ENCODE results near the gene E2F2.
"Not testable (repeated sequence)": the region's sequence is repeated elsewhere in the genome, so short reads cannot be mapped to it uniquely, and the experiment has no call there.

E2F2 gene

DNA sequence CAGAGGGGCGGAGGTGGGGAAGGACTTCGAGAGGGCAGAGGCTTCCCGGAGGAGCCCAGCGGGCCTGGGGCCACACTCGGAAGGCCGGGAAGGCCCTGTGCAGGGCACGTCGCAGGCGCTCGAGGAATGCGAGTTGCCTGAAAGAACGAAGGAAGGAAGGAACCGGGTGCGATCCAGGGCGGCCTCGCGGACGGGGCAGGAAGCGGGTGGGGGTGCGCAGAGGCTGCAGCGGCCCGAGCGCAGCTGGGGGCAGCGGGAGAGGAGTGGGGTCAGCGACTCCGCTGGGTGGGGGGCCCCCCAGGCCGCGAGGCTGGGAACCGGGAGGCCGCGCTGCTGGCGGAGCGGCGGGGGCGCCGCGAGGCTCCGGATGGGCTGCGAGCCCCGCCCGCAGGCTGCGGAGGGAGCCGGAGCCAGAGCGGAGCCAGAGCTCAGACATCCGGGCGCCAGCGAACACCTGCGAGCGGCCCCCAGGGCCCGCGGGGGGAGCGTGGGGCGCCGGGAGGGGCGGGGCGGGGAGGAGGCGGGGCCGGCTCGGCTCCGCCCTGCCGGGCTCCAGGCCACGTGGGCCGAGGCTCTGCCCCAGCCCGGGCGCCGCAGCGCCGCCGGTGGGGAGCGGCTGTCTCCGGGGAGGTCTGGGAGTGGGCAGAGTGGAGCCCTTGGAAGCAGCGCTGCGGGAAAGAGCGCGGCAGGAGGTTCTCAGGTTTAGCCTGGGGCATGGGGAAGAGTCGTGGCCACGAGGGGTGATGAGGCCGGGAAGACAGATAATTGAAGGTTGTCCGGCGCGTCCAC lies 23.6 kb upstream of the E2F2 start:
- peak; percentile 69 for TF ChIP-seq POLR2AphosphoS5 (IDR thresholded peaks at IDR 0.05; ENCODE audit: low read depth, low read length)
- peak; percentile 77; the same call in 1 of the 2 replicates for TF ChIP-seq POLR2A (IDR thresholded peaks at IDR 0.05; ENCODE audit: low read depth, low read length)
- TF ChIP-seq TAF1 (IDR thresholded peaks at IDR 0.05; ENCODE audit: borderline replicate concordance, low read depth, low read length): peak; percentile 50; the same call in 1 of the 2 replicates
- DNase-seq (ENCODE audit: insufficient read length) (peak; percentile 87), FAIRE-seq (peak; percentile 77)

DNA sequence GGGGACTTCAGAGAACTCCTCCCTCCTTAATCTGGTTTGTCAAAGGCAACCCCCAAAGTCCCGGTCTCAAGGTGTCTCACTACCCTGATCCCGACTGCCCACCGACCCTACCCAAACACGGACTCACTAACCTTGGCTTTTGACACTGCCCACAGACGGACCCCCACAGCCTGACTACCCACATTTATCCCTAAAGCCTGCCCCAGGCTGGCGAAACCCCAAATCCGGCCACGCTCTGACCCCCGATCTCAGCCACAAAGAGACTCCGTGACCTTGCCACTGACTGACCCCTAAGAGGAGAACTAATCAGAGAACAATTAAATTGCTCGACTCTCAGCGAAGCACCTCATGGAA lies 23.1 kb upstream of the E2F2 start:
- no peak for DNase-seq (ENCODE audit: insufficient read length)
- peak; percentile 14 for FAIRE-seq
- no peak for TF ChIP-seq POLR2AphosphoS5 (IDR thresholded peaks at IDR 0.05; ENCODE audit: low read depth, low read length)
- TF ChIP-seq TAF1 (IDR thresholded peaks at IDR 0.05; ENCODE audit: borderline replicate concordance, low read depth, low read length): no peak
- TF ChIP-seq POLR2A (IDR thresholded peaks at IDR 0.05; ENCODE audit: low read depth, low read length): no peak

DNA sequence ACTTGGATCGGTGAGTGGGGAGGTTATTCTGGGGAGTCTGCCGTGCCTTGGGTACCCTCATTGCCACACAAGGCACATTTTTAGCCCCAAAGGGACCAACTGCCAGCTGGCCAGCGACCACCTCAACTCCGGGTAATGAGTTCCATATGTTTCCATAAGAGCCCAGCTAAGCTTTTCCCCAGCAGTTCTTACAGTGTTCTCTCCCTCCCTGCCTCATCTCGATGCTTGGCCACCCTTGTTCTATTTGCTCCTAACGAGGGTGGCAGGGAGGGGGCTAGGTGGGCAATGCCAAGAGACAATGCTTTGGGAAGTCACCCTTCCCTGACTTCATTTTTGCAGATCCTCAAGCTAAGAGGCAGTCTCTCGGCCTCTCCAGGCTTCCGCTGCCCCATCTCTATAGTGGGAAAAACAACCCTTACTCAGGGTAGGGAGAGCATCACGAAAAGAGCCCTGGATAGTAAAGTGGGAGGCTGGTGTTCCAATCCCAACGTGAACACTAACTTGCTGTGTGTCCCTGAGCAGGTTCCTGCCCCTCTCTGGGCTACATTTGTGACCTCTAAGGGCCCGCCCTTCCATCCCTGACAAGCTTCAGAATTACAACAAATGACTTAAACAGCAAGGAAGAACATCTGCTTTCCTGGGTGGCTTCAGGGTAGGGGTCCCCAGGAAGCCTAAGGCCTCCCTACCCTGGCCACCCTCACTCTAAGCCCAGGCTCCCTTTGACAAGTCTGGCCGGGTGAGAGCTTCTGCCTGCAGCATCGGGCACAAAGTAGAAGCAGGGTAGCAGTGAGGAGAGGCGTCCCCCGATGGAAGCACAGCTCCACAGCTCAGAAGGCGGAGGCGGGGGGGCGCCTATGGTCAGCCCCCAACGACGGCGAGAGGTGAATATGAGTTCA lies 22.4 kb upstream of the E2F2 start:
- TF ChIP-seq POLR2A (IDR thresholded peaks at IDR 0.05; ENCODE audit: low read depth, low read length) (no peak), POLR2AphosphoS5 (IDR thresholded peaks at IDR 0.05; ENCODE audit: low read depth, low read length) (no peak), TAF1 (IDR thresholded peaks at IDR 0.05; ENCODE audit: borderline replicate concordance, low read depth, low read length) (no peak)
- no peak for DNase-seq (ENCODE audit: insufficient read length)
- no peak for FAIRE-seq

DNA sequence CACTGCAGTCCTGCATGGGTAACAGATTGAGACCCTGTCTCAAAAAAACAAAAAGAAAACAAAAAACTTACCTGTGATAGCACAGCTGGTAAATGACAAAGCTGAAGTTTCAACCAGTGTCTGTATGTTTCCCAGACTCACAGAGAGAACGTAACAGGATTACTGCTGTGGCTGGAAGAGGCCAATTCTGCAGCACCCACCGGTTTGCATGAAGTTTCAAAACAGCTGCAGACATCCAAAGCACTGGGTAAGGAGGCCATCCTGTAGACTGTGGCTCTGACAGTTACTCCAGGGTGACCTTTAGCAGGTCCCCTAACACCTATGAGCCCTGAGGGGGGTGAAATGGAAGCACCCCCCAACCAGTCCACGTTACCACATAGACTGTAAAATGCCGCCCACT lies 20.8 kb upstream of the E2F2 start:
- no peak for TF ChIP-seq POLR2A (IDR thresholded peaks at IDR 0.05; ENCODE audit: low read depth, low read length)
- no peak for TF ChIP-seq TAF1 (IDR thresholded peaks at IDR 0.05; ENCODE audit: borderline replicate concordance, low read depth, low read length)
- TF ChIP-seq POLR2AphosphoS5 (IDR thresholded peaks at IDR 0.05; ENCODE audit: low read depth, low read length): no peak
- DNase-seq (ENCODE audit: insufficient read length) (no peak), FAIRE-seq (no peak)

DNA sequence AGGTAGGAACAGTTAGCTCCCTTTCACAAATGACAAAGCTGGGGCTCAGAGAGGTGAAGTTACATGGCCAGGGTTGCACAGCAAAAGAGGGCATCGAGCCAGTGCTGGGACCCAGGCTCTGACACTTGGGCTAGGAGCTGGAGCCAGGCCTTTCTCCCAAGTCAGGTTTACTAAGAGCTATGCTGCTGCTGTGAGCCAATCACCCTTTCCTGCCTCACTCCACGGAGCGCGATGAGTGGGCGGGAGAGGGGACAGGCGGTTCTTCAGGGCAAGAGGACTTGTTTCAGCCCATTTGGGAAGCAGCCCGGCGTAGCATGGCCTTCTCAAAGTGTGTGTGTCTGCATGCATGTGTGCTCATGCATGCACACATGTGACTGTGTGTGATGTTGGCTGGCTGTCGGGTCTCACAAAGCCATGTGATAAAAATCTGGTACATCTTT lies 17.7 kb upstream of the E2F2 start:
- FAIRE-seq: peak; percentile 53
- no peak for TF ChIP-seq POLR2AphosphoS5 (IDR thresholded peaks at IDR 0.05; ENCODE audit: low read depth, low read length)
- TF ChIP-seq TAF1 (IDR thresholded peaks at IDR 0.05; ENCODE audit: borderline replicate concordance, low read depth, low read length): no peak
- TF ChIP-seq POLR2A (IDR thresholded peaks at IDR 0.05; ENCODE audit: low read depth, low read length): no peak
- DNase-seq (ENCODE audit: insufficient read length): no peak

DNA sequence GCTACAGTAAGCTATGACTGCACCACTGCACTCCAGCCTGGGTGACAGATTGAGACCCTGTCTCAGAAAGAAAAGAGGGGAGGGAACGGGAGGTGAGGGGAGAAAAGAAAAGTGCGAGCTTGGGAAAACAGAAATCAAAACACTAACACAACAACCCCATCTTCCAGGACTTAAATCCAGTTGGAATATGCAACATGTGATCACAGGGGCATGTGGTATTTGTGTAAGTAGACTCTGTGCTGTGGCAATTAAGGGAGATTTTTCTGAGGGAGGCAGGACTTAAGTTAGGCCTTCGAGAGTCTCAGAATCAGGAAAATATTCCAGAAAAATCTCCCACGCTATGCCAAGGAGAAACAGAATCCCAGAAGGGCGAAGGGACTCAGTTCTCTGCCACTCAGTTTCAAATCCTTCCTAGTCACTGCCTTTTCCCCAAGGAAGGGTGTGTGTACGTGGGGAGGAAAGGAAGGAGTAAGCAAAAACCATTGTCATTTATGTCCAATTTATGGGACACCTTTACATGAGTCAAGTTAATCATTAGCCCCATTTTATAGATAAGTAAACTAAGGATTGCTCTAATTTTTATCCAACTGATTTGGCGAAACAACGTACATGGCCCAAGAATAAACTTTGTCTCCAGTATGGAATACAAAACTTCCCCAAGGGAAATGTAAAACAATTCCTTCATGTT lies 16.0 kb upstream of the E2F2 start:
- TF ChIP-seq POLR2AphosphoS5 (IDR thresholded peaks at IDR 0.05; ENCODE audit: low read depth, low read length) (no peak), TAF1 (IDR thresholded peaks at IDR 0.05; ENCODE audit: borderline replicate concordance, low read depth, low read length) (no peak), POLR2A (IDR thresholded peaks at IDR 0.05; ENCODE audit: low read depth, low read length) (no peak)
- no peak for DNase-seq (ENCODE audit: insufficient read length)
- no peak for FAIRE-seq

DNA sequence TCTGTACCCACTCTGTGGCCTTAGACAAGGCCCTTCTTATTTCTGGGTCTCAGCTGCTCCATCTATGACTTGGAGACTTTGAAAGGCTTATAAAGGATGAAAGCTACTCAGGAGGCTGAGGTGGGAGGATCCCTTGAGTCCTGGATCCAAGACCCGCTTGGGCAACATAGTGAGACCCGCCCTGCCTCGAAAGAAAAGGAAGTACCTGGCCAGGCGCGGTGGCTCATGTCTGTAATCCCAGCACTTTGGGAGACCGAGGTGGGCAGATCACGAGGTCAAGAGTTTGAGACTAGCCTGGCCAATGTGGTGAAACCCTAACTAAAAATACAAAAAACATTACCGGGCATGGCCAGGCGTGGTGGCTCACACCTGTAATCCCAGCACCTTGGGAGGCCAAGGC lies 14.8 kb upstream of the E2F2 start:
- no peak for TF ChIP-seq POLR2AphosphoS5 (IDR thresholded peaks at IDR 0.05; ENCODE audit: low read depth, low read length)
- TF ChIP-seq TAF1 (IDR thresholded peaks at IDR 0.05; ENCODE audit: borderline replicate concordance, low read depth, low read length): no peak
- no peak for TF ChIP-seq POLR2A (IDR thresholded peaks at IDR 0.05; ENCODE audit: low read depth, low read length)
- DNase-seq (ENCODE audit: insufficient read length) (no peak), FAIRE-seq (no peak)

DNA sequence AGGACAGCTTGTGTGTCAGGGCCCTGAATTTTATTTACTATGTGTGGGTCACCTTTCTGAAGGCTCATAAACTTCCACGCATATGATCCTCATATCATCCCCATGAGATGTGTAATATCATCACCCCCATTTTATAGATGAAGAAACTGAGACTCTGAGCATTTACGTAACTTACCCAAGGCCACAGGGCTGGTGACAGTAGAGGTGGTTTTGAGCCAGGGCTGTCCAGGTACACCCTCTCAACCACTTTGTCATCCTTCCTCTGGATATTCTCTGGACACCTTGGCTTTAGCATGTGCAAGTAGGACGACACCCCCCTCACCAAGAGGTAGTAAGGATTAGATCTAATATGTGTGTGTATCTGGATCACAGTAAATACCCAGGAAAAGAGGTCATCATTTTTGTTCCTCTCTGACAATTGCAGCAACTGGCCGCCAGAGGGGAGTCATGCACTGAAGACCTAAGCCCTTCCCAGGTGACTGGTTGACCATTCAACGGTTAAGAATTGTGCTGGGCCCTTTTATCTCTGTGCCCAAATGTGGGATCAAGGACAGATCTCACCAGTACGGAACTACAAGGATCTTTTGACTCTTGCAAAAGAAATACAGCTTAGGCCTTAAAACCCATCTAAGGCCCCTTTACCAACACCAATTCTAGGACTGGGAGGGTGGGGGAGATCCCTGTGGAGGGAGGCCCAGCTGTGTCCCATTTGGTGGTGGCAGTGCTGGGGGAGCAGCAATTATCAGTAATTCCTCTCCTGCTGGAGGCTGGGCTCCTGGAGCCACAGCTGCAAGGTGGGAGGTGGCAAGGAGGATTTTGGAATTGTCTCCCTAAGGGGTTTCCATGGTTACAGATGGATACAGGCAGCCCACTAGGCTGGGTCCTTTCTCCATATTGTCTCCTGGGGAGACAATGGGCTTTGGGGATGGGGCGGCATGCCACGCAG lies 13.7 kb upstream of the E2F2 start:
- TF ChIP-seq POLR2A (IDR thresholded peaks at IDR 0.05; ENCODE audit: low read depth, low read length) (no peak), TAF1 (IDR thresholded peaks at IDR 0.05; ENCODE audit: borderline replicate concordance, low read depth, low read length) (no peak)
- FAIRE-seq (peak; percentile 82), DNase-seq (ENCODE audit: insufficient read length) (no peak)

DNA sequence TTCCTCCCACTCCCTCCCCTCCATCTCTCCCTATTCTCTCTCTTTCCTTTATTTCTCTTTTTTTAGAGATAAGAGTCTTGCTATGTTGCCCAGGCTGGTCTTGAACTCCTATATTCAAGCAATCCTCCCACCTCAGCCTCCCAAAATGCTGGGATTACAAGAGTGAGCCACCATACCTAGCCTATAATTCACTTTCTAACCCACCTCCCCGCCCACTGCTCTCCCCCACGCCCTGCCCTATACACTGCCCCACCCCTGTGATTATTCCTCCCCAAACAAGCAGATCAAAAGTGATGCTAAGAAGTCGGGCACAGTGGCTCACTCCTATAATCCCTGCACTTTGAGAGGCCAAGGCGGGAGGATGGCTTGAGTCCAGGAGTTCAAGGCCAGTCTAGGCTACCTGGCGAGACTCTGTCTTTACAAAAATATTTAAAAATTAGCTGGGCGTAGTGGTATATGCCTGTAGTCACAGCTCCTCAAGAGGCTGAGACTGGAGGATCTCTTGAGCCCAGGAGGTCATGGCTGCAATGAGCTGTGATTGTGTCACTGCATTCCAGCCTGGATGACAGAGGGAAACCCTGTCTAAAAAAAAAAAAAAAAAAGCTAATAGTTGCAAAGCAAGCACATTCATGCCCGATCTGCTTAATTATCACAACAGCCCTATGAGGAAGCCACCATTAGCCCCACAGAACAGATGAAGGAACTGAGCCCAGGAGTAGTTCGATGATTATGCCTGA lies 12.8 kb upstream of the E2F2 start:
- no peak for FAIRE-seq
- no peak for TF ChIP-seq POLR2A (IDR thresholded peaks at IDR 0.05; ENCODE audit: low read depth, low read length)
- TF ChIP-seq POLR2AphosphoS5 (IDR thresholded peaks at IDR 0.05; ENCODE audit: low read depth, low read length): no peak
- no peak for TF ChIP-seq TAF1 (IDR thresholded peaks at IDR 0.05; ENCODE audit: borderline replicate concordance, low read depth, low read length)

DNA sequence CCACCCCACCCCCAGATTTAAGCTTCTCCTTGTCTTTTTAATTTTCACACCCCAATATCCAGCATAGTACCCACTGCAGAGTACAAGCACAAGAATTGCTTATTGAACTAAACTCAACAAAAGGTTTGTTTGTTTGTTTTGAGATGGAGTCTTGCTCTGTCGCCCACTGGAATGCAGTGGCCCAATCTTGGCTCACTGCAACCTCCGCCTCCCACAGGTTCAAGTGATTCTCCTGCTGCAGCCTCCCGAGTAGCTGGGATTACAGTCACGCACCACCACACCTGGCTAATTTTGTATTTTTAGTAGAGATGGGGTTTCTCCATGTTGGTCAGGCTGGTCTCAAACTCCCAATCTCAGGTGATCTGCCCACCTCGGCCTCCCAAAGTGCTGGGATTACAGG lies 11.9 kb upstream of the E2F2 start:
- not testable (repeated sequence) for DNase-seq (ENCODE audit: insufficient read length); FAIRE-seq

More for the DNA sequence above, 12.8 kb upstream of the E2F2 start:
- DNase-seq (ENCODE audit: insufficient read length): no peak
